Inflammatory macrophage (primary cell): ENCODE results near the gene AP1M2.
"Not testable (repeated sequence)": the region's sequence is repeated elsewhere in the genome, so short reads cannot be mapped to it uniquely, and the experiment has no call there.

Source experiments
- DNase-seq, 2 donors: peaks; one replicate each; pipeline ENCODE4 v3.0.0-alpha.2; 2020 to 2022

AP1M2 gene

DNA sequence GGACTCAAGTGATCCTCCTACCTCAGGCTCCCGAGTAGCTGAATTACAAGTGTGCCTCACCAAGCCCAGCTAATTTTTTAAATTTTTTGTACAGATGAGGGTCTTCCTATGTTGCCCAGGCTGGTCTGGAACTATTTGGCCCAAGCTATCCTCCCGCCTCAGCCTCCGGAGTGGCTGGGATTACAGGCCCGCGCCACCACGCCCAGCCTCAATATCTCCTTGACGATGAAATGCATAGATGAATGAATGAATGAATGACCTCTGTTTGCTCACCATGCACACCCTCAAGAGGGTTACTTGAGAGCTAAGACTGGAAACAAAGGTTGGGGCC lies 14.9 kb upstream of the AP1M2 start:
- no peak for DNase-seq

- DNase-seq = no peak
Measured at GRCh38 chr19:10600149-10600548, 13.0 kb upstream of the AP1M2 start.

- peak; percentile 65 to 72 for DNase-seq
Measured at GRCh38 chr19:10593820-10594637, 6.9 kb upstream of the AP1M2 start.

DNA sequence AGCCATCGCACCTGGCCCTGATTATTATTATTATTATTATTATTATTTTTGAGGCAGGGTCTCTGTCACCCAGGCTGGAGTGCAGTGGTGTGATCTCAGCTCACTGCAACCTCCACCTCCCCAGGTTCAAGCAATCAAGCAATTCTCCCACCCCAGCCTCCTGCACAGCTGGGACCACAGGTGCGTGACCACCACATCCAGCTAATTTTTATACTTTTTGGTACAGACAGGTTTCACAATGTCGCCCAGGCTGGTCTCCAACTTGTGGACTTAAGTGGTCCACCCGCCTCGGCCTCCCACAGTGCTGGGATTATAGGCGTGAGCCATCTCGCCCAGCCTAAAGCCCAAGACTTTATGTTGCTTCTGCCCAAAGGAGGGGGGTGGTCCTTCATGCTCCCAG lies 6.0 kb upstream of the AP1M2 start:
- DNase-seq = no peak

DNA sequence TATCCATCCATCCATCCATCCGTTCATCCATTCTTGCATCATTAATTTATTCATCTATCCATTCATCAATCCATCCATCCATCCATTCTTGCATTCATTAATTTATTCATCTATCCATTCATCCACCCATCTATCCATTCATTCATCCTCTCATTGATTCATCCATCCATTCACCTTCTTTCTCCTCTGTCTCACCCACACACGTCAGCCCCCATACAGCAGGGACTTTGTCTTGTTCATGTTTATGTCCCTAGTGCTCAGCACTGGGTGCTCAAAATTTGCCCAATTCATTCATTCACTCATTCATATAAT lies 683 bp upstream of the AP1M2 start:
- no peak for DNase-seq

DNA sequence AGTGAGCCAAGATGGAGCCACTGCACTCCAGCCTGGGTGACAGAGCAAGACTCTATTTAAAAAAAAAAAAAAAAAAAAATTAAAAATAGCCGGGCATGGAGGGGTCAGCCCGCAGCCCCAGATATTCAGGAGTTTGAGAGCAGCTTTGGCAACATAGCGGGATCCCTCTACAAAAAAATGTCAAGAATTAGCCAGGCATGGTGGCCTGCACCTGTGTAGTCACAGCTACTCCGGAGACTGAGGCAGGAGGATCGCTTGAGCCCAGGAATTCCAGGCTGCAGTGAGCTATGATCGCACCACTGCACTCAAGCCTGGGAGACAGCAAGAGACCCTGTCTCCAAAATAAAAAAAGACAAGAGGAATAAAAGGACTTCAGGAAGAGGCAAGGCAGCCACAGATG lies 716 bp downstream of the AP1M2 start:
- no peak for DNase-seq

DNA sequence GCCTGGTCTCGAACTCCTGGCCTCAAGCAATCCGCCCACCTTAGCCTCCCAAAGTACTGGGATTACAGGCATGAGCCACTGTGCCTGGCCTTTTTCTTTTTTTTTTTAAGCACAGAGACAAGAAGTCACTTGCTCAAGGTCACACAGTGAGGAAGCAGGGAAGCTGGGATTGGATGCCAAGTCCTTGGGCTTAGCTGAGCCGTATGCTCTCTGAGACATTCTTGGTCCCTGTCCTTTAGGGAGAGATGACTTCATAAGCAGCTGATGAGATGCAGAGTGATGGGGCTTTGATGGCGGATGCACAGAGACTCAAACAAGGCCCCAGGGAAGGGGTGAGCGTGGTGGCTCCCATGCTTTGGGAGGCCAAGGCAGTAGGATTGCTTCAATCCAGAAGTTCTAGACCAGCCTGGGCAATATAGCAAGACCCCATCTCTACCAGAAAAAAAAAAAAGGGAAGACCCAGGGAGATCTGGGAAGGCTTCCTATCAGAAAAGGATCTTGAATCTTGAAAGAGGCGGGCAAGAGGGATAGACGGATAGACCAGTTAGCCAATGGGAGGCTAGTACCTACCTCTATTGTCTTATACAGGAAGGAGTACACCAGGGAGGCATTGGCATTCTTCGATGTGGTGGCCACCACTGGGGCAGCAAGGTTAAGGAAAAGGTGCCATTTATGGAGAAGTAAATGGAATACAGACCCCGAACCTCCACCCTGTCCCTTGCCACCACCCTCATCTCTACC lies 3.9 kb downstream of the AP1M2 start:
- DNase-seq = no peak

GRCh38 chr19:10582091-10582490 lies 5.0 kb downstream of the AP1M2 start:
- no peak for DNase-seq

DNA sequence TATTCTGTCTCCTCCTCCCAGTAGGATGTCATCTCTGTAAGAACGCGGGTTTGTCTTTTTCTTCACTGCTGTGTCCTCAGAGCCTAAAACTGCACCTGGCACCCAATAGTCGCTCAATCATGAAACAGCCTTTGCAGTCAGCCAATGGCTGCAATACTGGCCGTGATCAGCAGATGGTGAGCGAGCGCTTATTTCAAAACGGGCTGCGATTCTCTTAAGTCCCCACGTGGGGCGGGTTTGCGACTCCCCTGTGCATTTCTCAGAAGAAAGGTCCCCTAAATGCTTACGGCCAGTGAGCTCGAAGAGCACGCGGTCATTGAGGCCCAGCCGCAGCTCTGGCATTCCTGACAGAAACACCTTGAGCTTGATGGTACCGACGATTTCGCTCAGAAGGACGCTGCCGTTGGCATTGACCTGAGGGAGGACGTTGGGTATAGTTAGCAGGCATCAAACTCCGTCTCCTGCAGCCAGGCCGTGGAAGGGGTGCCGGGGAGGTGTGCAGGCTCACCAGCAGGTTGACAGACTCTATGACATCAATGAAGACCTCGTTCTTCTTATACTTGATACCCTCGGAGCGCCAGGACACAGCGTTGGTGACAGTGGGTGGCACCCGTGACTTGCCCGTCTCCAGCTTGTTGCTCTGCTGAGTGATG lies 6.0 kb downstream of the AP1M2 start:
- DNase-seq = peak; percentile 96 to 97

DNA sequence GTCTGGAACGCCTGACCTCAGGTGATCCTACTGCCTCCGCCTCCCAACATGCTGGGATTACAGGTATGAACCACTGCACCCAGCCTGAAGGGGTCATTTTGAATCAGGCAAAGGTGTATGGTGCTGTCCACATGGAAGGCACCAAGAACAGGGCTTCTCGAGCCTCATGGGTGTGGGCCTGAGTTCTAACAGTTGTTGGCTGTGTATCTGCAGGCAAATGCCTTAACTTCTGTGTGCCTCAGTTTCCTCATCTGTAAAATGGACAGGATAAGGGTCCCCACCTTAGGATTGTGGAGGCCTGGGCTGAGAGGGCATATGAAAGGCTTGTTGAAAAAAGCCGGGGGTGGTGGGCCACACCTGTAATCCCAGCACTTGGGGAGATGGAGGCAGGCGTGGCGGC lies 9.2 kb downstream of the AP1M2 start:
- DNase-seq = no peak

GRCh38 chr19:10575011-10575716 lies 11.9 kb downstream of the AP1M2 start:
- DNase-seq = no peak

- DNase-seq = no peak
Measured at GRCh38 chr19:10574462-10574861, 12.7 kb downstream of the AP1M2 start.

GRCh38 chr19:10573793-10574192 lies 13.3 kb downstream of the AP1M2 start:
- DNase-seq = not testable (repeated sequence)

GRCh38 chr19:10568826-10569651 lies 18.1 kb downstream of the AP1M2 start, which contains the start of gene CDKN2D:
Gene CDKN2D (minus strand): TSS chr19:10568979. CDS start chr19:10568653, 326 bp downstream.
- peak; percentile 100 for DNase-seq

DNA sequence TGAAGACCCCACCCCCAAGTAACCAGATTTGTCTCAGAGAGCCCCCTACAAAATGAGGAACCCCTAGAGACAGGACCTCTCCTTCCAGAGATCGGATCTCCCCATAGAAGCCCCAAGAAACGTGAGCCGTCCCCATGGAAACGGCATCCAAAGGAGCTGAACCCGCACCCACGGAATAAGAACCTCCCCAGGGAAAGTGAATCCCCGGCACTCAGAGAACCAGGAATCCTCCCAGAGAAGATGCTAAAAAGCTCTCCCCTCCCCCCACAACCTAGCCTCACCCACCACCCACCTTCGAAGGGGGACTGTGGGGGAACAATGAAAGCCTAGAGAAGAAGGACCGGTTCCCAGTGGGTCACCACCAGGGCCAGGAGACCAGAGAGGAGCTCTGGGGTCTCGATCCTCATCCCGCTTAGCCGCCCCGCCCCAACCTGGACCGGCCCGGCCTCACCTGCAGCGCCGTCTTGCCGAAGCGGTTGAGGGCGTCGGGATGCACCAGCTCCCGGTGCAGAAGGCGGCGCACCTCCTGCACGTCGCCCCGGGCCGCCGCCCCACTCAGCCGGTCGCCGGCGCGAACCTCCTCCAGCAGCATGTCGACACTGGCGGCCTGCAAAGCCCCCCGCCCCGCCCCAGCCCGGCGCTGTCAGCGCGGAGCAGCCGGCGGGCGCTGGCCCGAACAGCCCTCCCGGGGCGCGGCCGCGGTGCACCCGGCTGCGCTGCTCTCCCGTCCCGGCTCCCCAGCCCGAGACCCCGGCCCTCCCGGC lies 18.9 kb downstream of the AP1M2 start:
- no peak for DNase-seq

DNA sequence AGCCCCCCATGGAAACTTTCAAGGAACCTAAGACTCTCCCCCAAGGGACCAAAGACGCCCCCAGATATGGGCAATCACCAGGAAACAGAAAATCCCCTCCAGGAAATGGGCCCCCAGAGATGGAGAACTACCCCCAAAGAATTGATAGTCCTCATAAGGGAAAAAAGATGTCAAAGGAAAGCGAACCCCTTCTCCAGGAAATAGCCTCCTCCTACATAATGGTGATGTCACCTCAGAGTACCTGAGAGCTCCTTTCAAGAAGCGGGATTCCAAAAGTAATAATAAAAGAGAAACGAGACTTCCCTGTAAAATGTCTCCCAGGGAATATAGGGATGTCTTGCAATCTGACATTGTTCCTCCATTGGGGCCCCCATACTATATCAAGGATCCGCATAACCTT lies 19.5 kb downstream of the AP1M2 start:
- no peak for DNase-seq

GRCh38 chr19:10566658-10567410 lies 20.3 kb downstream of the AP1M2 start:
- DNase-seq = peak; percentile 38 to 48

- DNase-seq = peak in 1 of 2 donors; percentile 8
Measured at GRCh38 chr19:10566408-10566657, 20.8 kb downstream of the AP1M2 start.

DNA sequence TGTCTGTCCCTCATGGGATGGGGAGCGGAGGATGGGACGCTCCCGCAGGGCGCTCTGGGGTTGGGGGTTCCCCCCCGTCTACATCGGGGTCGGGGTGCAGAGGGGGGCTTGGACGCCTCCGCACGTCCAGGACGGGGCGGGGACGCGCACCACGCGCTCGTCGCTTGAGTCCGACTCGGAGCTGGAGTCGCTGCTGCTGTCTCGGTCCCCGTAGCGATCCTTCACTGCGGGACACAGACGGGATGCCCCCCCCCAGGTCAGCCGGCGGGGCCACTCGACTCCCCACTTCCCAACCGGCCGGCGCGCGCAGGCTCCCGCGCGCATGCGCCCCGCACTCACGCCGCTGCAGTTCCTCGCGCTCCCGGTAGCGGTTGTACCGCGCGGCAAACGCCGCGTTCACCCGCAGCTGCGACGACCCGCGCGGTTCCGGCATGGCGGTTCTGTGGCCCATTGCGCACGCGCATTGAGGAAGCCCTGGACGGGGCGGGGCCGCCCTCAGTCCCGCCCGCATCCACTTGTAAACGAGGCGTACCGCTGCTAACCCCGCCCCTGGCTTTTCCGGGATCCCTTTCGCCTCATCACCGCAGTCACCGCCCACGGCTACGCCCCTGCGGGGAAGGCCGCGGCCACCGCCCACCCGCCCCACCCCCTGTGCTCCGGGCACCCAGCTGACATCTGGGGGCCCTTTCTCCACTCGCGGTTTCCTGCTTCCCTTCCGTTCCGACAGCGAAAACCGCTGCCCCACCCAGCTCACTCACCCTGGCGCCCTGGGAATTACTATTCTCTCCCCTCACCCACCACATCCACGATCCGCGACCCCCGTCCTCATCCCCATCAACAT lies 21.3 kb downstream of the AP1M2 start, which contains the start of gene KRI1:
TSS of gene KRI1 (minus strand) at position 444 of the 841 bp plus-strand sequence. CDS start at position 433, 11 bp downstream.
- DNase-seq = peak; percentile 99
